ENCODE results near the gene RUBCNL.
A peak's percentile ranks its signal among the peaks of the same experiment; 100 is the strongest.

Gene RUBCNL

GRCh38 chr13:46334035-46334822 lies 52.8 kb downstream of the RUBCNL start:
- TF ChIP-seq CTCF (IDR thresholded peaks at IDR 0.05; ENCODE audit: control insufficient read depth, insufficient read depth, low read depth, low read length, missing control alignments) = no peak
- no peak overlapping the region for H3K4me3 ChIP-seq (ENCODE audit: control insufficient read depth, low read depth, low read length)
- DNase-seq (ENCODE audit: low read depth) = no peak

GRCh38 chr13:46332772-46333171 lies 54.3 kb downstream of the RUBCNL start:
- TF ChIP-seq CTCF (IDR thresholded peaks at IDR 0.05; ENCODE audit: control insufficient read depth, insufficient read depth, low read depth, low read length, missing control alignments) = no peak
- H3K4me3 ChIP-seq (ENCODE audit: control insufficient read depth, low read depth, low read length) = no peak overlapping the region
- DNase-seq (ENCODE audit: low read depth) = no peak

- no peak for TF ChIP-seq CTCF (IDR thresholded peaks at IDR 0.05; ENCODE audit: control insufficient read depth, insufficient read depth, low read depth, low read length, missing control alignments)
- no peak overlapping the region for H3K4me3 ChIP-seq (ENCODE audit: control insufficient read depth, low read depth, low read length)
- DNase-seq (ENCODE audit: low read depth) = no peak
Observed at GRCh38 chr13:46329624-46330023, 57.4 kb downstream of the RUBCNL start.

- no peak for DNase-seq (ENCODE audit: low read depth)
- no peak for TF ChIP-seq CTCF (IDR thresholded peaks at IDR 0.05; ENCODE audit: control insufficient read depth, insufficient read depth, low read depth, low read length, missing control alignments)
- H3K4me3 ChIP-seq (ENCODE audit: control insufficient read depth, low read depth, low read length) = no peak overlapping the region
Observed at GRCh38 chr13:46327246-46327645, 59.8 kb downstream of the RUBCNL start.

- no peak for TF ChIP-seq CTCF (IDR thresholded peaks at IDR 0.05; ENCODE audit: control insufficient read depth, insufficient read depth, low read depth, low read length, missing control alignments)
- H3K4me3 ChIP-seq (ENCODE audit: control insufficient read depth, low read depth, low read length) = no peak overlapping the region
- DNase-seq (ENCODE audit: low read depth) = no peak
Observed at GRCh38 chr13:46324976-46325375, 62.1 kb downstream of the RUBCNL start.

- DNase-seq (ENCODE audit: low read depth) = no peak
- no peak overlapping the region for H3K4me3 ChIP-seq (ENCODE audit: control insufficient read depth, low read depth, low read length)
- TF ChIP-seq CTCF (IDR thresholded peaks at IDR 0.05; ENCODE audit: control insufficient read depth, insufficient read depth, low read depth, low read length, missing control alignments) = peak; percentile 78
Observed at GRCh38 chr13:46321494-46322225, 65.4 kb downstream of the RUBCNL start.
